Mesothelial cell of epicardium (in vitro differentiated cells): ENCODE measurements around the gene SYT10. TPM values are rescaled to one million over a fixed set of nuclear protein-coding genes. Genes with fewer than 3 reads are reported as not detected.
"Not testable (repeated sequence)": the region's sequence is repeated elsewhere in the genome, so short reads cannot be mapped to it uniquely, and the experiment has no call there.

Experiments
- DNase-seq, 2 experiments: peaks; one replicate each; pipeline ENCODE4 v3.0.0; 2021; ENCODE audit warnings: low spot score in 2 of 2; ENCODE audit not compliant: unreplicated experiment in 2 of 2
- H3K27ac Mint-ChIP-seq: 2 replicates; pipeline ENCODE4 v1.8.0; 2021; ENCODE audit warnings: mixed read lengths
- H3K27me3 Mint-ChIP-seq: 2 replicates; pipeline ENCODE4 v1.8.0; 2021; ENCODE audit warnings: low read depth, mixed read lengths
- H3K36me3 Mint-ChIP-seq: 2 replicates; pipeline ENCODE4 v1.8.0; 2021; ENCODE audit warnings: mixed read lengths
- H3K4me1 Mint-ChIP-seq: 2 replicates; pipeline ENCODE4 v1.8.0; 2021; ENCODE audit warnings: mixed read lengths
- H3K4me3 Mint-ChIP-seq: 2 replicates; pipeline ENCODE4 v1.8.0; 2021; ENCODE audit warnings: mild to moderate bottlenecking, moderate library complexity, mixed read lengths
- H3K9me3 Mint-ChIP-seq: 2 replicates; pipeline ENCODE4 v1.8.0; 2021; ENCODE audit warnings: mixed read lengths
- CTCF ChIP-seq: fragments of 200-600 bp; sonication (generic); IDR thresholded peaks from one replicate; pipeline ENCODE4 v1.5.0; 2021; ENCODE audit warnings: antibody characterized with exemption; ENCODE audit not compliant: unreplicated experiment
- total RNA-seq: library from RNA; stranded (reverse); gene quantifications from 3 replicates; pipeline ENCODE4 v1.2.1, GENCODE V29; 2021

Gene SYT10
- total RNA-seq, 1 donor from 2014 or later, result 12.9 TPM

DNA sequence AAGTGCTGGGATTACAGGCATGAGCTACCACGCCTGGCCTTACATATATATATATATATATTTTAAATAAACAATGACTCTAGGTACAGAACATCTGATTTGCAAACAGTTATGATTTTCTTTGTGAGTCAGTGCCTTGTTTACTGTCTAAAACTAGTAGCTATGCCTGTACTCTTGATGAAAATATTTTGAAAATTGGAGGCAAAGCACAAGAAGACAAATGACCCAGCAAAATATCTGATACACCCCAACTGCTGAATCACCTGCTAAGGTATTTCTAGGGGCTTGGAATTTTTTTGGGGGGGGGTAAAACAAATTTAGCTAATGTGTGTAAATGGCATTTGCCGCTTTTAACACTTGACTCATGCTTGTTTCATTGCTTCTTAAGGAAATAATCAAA lies 69.3 kb downstream of the SYT10 start:
- Mint-ChIP-seq H3K9me3 (peaks cover 8% of the 10 kb centered on the region), H3K36me3 (peaks cover 2% of the 10 kb centered on the region), H3K27me3 (no peaks in the 10 kb centered on the region), H3K27ac (no peak overlapping the region), H3K4me1 (no peaks in the 10 kb centered on the region), H3K4me3 (no peak overlapping the region)
- TF ChIP-seq CTCF, result no peak
- DNase-seq, result no peak

- H3K36me3 Mint-ChIP-seq, result no peaks in the 10 kb centered on the region
- H3K4me3 Mint-ChIP-seq, result no peak overlapping the region
- H3K4me1 Mint-ChIP-seq, result no peaks in the 10 kb centered on the region
- H3K27ac Mint-ChIP-seq, result no peak overlapping the region
- DNase-seq, result no peak
- peaks cover 5% of the 10 kb centered on the region for H3K9me3 Mint-ChIP-seq
- no peak for TF ChIP-seq CTCF
- no peaks in the 10 kb centered on the region for H3K27me3 Mint-ChIP-seq
Observed at GRCh38 chr12:33357181-33357580, 82.4 kb downstream of the SYT10 start.

DNA sequence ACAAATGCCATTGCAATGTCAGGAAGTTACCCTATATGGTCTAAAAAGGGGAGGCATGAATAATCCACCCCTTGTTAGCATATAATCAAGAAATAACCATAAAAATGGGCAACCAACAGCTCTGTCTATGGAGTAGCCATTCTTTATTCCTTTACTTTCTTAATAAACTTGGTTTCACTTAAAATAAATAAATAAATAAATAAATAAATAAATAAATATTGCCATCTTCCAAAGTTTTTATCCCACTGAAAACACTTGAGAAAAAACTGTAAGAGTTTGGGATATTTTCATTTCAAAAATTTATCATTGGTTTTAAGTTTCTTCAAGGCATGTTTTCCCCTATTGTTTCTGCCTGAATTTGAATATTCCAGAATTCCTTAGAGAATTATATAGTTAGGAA lies 89.8 kb downstream of the SYT10 start:
- H3K4me3 Mint-ChIP-seq, result no peak overlapping the region
- H3K27ac Mint-ChIP-seq, result no peak overlapping the region

GRCh38 chr12:33331961-33332398 lies 107.6 kb downstream of the SYT10 start:
- not testable (repeated sequence) for H3K4me1 Mint-ChIP-seq, H3K36me3 Mint-ChIP-seq, DNase-seq, H3K4me3 Mint-ChIP-seq, H3K27me3 Mint-ChIP-seq, H3K9me3 Mint-ChIP-seq, H3K27ac Mint-ChIP-seq

More for the DNA sequence above, 89.8 kb downstream of the SYT10 start:
- Mint-ChIP-seq H3K4me1 (no peaks in the 10 kb centered on the region), H3K9me3 (peaks cover 14% of the 10 kb centered on the region), H3K27me3 (no peaks in the 10 kb centered on the region), H3K36me3 (peaks cover 3% of the 10 kb centered on the region)
- no peak for DNase-seq
- no peak for TF ChIP-seq CTCF

DNA sequence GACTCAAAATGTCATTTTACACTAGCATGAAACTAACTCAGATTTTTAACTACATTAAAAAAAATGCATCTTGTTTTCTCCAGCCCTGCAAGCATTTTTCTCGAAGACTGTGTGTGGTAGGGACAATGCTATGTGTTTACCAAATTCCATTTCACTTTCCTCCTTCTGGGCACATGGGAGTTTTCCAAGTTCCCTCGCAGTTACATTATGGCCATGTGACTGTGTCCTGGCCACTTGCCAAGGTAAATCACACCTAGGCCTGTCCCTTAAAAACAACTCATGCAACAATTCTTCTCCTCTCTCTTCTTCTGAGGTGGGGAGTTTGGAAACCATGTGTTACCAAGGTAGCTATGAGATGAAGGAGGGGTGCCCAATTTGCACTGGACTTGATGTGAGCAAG lies 108.7 kb downstream of the SYT10 start:
- Mint-ChIP-seq H3K27me3 (no peaks in the 10 kb centered on the region), H3K27ac (no peak overlapping the region), H3K4me3 (no peak overlapping the region), H3K4me1 (peaks cover 17% of the 10 kb centered on the region), H3K36me3 (no peaks in the 10 kb centered on the region), H3K9me3 (no peaks in the 10 kb centered on the region)
- DNase-seq, result no peak
- no peak for TF ChIP-seq CTCF
